NCI-H2107 treated with DMSO at 0.1 percent for 48 hours (cell line): ENCODE measurements around the gene KRTDAP.

ENCODE experiments used
- DNase-seq: peaks from one replicate; lab custom pipeline; 2025; ENCODE audit not compliant: unreplicated experiment; lab: John Stamatoyannopoulos, UW

Gene KRTDAP

GRCh38 chr19:35457173-35457572 lies 33.1 kb downstream of the KRTDAP start:
- no peak for DNase-seq

- DNase-seq, result no peak
Measured at GRCh38 chr19:35455616-35456201, 34.6 kb downstream of the KRTDAP start.

- no peak for DNase-seq
Measured at GRCh38 chr19:35454663-35455062, 35.6 kb downstream of the KRTDAP start.

GRCh38 chr19:35451338-35452096 lies 38.7 kb downstream of the KRTDAP start:
- DNase-seq, result no peak

- DNase-seq, result no peak
Measured at GRCh38 chr19:35449359-35450043, 40.8 kb downstream of the KRTDAP start.

- no peak for DNase-seq
Measured at GRCh38 chr19:35447606-35448469, 42.4 kb downstream of the KRTDAP start, which contains the start of gene FFAR2. TSS of gene FFAR2 (plus strand) at chr19:35448257. CDS start at chr19:35449715, 1,458 bp downstream.

- no peak for DNase-seq
Measured at GRCh38 chr19:35445826-35446593, 44.3 kb downstream of the KRTDAP start.

- no peak for DNase-seq
Measured at GRCh38 chr19:35444735-35445134, 45.5 kb downstream of the KRTDAP start.

- DNase-seq, result no peak
Measured at GRCh38 chr19:35442091-35442490, 48.2 kb downstream of the KRTDAP start.

- DNase-seq, result no peak
Measured at GRCh38 chr19:35439921-35440320, 50.3 kb downstream of the KRTDAP start.

- DNase-seq, result no peak
Measured at GRCh38 chr19:35438527-35438926, 51.7 kb downstream of the KRTDAP start.

- DNase-seq, result no peak
Measured at GRCh38 chr19:35438096-35438495, 52.2 kb downstream of the KRTDAP start.

- DNase-seq, result no peak
Measured at GRCh38 chr19:35437406-35437951, 52.8 kb downstream of the KRTDAP start.
